Neural crest cell (in vitro differentiated cells): ENCODE data around the gene TOM1. TPM values are rescaled to one million over a fixed set of nuclear protein-coding genes. Genes with fewer than 3 reads are reported as not detected.

Experiments used
- DNase-seq: peaks from one replicate; pipeline ENCODE4 v3.0.0; 2021; ENCODE audit warnings: low read depth, mixed read lengths, low spot score
- H3K27ac Mint-ChIP-seq: one replicate; pipeline ENCODE4 v1.8.0; 2021; ENCODE audit warnings: mild to moderate bottlenecking, mixed read lengths; ENCODE audit not compliant: unreplicated experiment
- H3K27me3 Mint-ChIP-seq: 2 replicates; pipeline ENCODE4 v1.8.0; 2021; ENCODE audit warnings: low read depth, mild to moderate bottlenecking, mixed read lengths
- H3K36me3 Mint-ChIP-seq: 2 replicates; pipeline ENCODE4 v1.8.0; 2021; ENCODE audit warnings: low read depth, mild to moderate bottlenecking, mixed read lengths
- H3K4me1 Mint-ChIP-seq: 2 replicates; pipeline ENCODE4 v1.8.0; 2021; ENCODE audit warnings: mixed read lengths
- H3K4me3 Mint-ChIP-seq: one replicate; pipeline ENCODE4 v1.8.0; 2021; ENCODE audit warnings: mild to moderate bottlenecking, mixed read lengths
- H3K9me3 Mint-ChIP-seq: 2 replicates; pipeline ENCODE4 v1.8.0; 2021; ENCODE audit warnings: mixed read lengths
- CTCF ChIP-seq: fragments of 200-600 bp; sonication (generic); conservative IDR thresholded peaks from 2 replicates; pipeline ENCODE4 v1.5.0; 2021; ENCODE audit warnings: antibody characterized with exemption, mild to moderate bottlenecking
- total RNA-seq: library from RNA; stranded (reverse); gene quantifications from 2 replicates; pipeline ENCODE4 v1.2.1, GENCODE V29; 2021

TOM1 gene
- total RNA-seq, 1 donor from 2014 or later: 24.7 TPM

- Mint-ChIP-seq H3K4me3 (peak overlapping the region; percentile 96), H3K27ac (peak overlapping the region; percentile 99), H3K4me1 (peaks cover 33% of the 10 kb centered on the region), H3K36me3 (peaks cover 10% of the 10 kb centered on the region), H3K27me3 (no peaks in the 10 kb centered on the region), H3K9me3 (no peaks in the 10 kb centered on the region)
- DNase-seq: peak; percentile 6
- no peak for TF ChIP-seq CTCF
Observed at GRCh38 chr22:35258191-35258988, 41.3 kb upstream of the TOM1 start.

GRCh38 chr22:35264986-35265385, 34.7 kb upstream of the TOM1 start:
- TF ChIP-seq CTCF: no peak
- no peaks in the 10 kb centered on the region for H3K27me3 Mint-ChIP-seq
- no peaks in the 10 kb centered on the region for H3K9me3 Mint-ChIP-seq
- peaks cover 23% of the 10 kb centered on the region for H3K36me3 Mint-ChIP-seq
- no peak for DNase-seq
- no peak overlapping the region for H3K4me3 Mint-ChIP-seq
- H3K4me1 Mint-ChIP-seq: peaks cover 6% of the 10 kb centered on the region
- H3K27ac Mint-ChIP-seq: no peak overlapping the region

GRCh38 chr22:35266277-35266676, 33.4 kb upstream of the TOM1 start:
- no peak for DNase-seq
- H3K4me3 Mint-ChIP-seq: no peak overlapping the region
- no peaks in the 10 kb centered on the region for H3K9me3 Mint-ChIP-seq
- H3K27me3 Mint-ChIP-seq: no peaks in the 10 kb centered on the region
- no peak for TF ChIP-seq CTCF
- H3K36me3 Mint-ChIP-seq: peaks cover 23% of the 10 kb centered on the region
- no peak overlapping the region for H3K27ac Mint-ChIP-seq
- no peaks in the 10 kb centered on the region for H3K4me1 Mint-ChIP-seq

GRCh38 chr22:35269630-35270029, 30.1 kb upstream of the TOM1 start:
- Mint-ChIP-seq H3K4me3 (no peak overlapping the region), H3K36me3 (peaks cover 25% of the 10 kb centered on the region), H3K27me3 (no peaks in the 10 kb centered on the region), H3K4me1 (no peaks in the 10 kb centered on the region), H3K9me3 (no peaks in the 10 kb centered on the region), H3K27ac (peak overlapping the region; percentile 10)
- DNase-seq: no peak
- no peak for TF ChIP-seq CTCF

GRCh38 chr22:35274154-35274871, 25.4 kb upstream of the TOM1 start:
- Mint-ChIP-seq H3K4me3 (no peak overlapping the region), H3K27me3 (no peaks in the 10 kb centered on the region), H3K9me3 (no peaks in the 10 kb centered on the region), H3K4me1 (no peaks in the 10 kb centered on the region), H3K36me3 (peaks cover 25% of the 10 kb centered on the region), H3K27ac (no peak overlapping the region)
- no peak for DNase-seq
- no peak for TF ChIP-seq CTCF
